GM12878 (cell line): ENCODE results near the gene MS4A7.

ENCODE experiments used
- MLLT1 ChIP-seq: fragments of 450-650 bp; IDR thresholded peaks from 2 replicates; pipeline ENCODE4 v1.6.1; 2016; ENCODE audit warnings: mild to moderate bottlenecking
- MYC ChIP-seq: IDR thresholded peaks from 2 replicates; pipeline ENCODE4 v1.6.1; 2011; ENCODE audit warnings: mild to moderate bottlenecking, low read length, moderate library complexity, inconsistent platforms; ENCODE audit not compliant: insufficient read depth, insufficient replicate concordance, insufficient read length, severe bottlenecking
- POLR2AphosphoS5 ChIP-seq: IDR thresholded peaks from 2 replicates; pipeline ENCODE4 v1.6.1; 2011; ENCODE audit warnings: mild to moderate bottlenecking, low read length, inconsistent platforms
- RAD21 ChIP-seq: IDR thresholded peaks from 2 replicates; pipeline ENCODE4 v1.6.1; 2011; ENCODE audit warnings: mild to moderate bottlenecking, low read depth, low read length, moderate library complexity; ENCODE audit not compliant: insufficient read depth
- TAF1 ChIP-seq: IDR thresholded peaks from 2 replicates; pipeline ENCODE4 v1.6.1; 2011; ENCODE audit warnings: mild to moderate bottlenecking, low read depth, low read length, borderline replicate concordance
- TF ChIP-seq, protein P1 (sequence below): IDR thresholded peaks from 2 replicates; pipeline ENCODE4 v1.6.1; 2011; ENCODE audit warnings: low read depth, low read length, improper control_type of control experiment, borderline replicate concordance

DNA sequence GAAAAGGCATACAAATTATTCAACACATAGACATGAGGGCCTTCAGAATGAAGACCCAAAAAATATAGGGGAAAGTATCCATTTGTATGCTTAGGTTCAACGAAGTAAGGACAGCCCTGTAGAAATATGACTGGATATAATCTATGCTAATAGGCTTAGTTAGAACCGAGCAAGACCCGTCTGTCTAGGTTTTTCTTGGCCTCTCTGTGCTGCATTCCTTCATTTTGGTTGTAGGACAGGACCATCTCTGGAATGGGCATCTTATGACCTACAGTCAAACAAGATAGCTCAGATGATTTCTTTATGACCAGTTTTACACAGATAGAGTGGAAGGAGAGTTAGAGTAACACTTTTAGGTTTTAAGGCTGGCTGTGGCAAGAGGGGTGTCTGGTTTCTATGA, 5.6 kb upstream of the MS4A7 start:
- TF ChIP-seq RAD21 = no peak
- no peak for TF ChIP-seq TAF1
- TF ChIP-seq, protein P1, sequence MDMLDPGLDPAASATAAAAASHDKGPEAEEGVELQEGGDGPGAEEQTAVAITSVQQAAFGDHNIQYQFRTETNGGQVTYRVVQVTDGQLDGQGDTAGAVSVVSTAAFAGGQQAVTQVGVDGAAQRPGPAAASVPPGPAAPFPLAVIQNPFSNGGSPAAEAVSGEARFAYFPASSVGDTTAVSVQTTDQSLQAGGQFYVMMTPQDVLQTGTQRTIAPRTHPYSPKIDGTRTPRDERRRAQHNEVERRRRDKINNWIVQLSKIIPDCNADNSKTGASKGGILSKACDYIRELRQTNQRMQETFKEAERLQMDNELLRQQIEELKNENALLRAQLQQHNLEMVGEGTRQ = no peak
- TF ChIP-seq MLLT1 = no peak
- TF ChIP-seq MYC = no peak
- no peak for TF ChIP-seq POLR2AphosphoS5
